GM12872 (cell line): ENCODE results near the gene SH2D7.

Experiments used
- TF ChIP-seq, protein P1 (sequence below): IDR thresholded peaks from 3 replicates; pipeline ENCODE4 v1.5.1; 2011; ENCODE audit warnings: low read depth, mild to moderate bottlenecking, low read length, moderate library complexity; ENCODE audit not compliant: insufficient read depth

SH2D7 gene

GRCh38 chr15:78149805-78150751, 57.7 kb downstream of the SH2D7 start:
- TF ChIP-seq, protein P1, sequence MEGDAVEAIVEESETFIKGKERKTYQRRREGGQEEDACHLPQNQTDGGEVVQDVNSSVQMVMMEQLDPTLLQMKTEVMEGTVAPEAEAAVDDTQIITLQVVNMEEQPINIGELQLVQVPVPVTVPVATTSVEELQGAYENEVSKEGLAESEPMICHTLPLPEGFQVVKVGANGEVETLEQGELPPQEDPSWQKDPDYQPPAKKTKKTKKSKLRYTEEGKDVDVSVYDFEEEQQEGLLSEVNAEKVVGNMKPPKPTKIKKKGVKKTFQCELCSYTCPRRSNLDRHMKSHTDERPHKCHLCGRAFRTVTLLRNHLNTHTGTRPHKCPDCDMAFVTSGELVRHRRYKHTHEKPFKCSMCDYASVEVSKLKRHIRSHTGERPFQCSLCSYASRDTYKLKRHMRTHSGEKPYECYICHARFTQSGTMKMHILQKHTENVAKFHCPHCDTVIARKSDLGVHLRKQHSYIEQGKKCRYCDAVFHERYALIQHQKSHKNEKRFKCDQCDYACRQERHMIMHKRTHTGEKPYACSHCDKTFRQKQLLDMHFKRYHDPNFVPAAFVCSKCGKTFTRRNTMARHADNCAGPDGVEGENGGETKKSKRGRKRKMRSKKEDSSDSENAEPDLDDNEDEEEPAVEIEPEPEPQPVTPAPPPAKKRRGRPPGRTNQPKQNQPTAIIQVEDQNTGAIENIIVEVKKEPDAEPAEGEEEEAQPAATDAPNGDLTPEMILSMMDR, result no peak
